AG08395 (cell line): ENCODE data around the gene AIM2.
A peak's percentile ranks its signal among the peaks of the same experiment; 100 is the strongest.
"Not testable (repeated sequence)": the region's sequence is repeated elsewhere in the genome, so short reads cannot be mapped to it uniquely, and the experiment has no call there.

Experiments used
- DNase-seq: peaks from one replicate; pipeline ENCODE4 v3.0.0; 2012; ENCODE audit warnings: mixed read lengths, low spot score

Gene AIM2

GRCh38 chr1:159076438-159077119 is at the start of gene AIM2:
AIM2 (minus strand) TSS chr1:159076766; CDS start chr1:159073499, 3,267 bp downstream.
- DNase-seq, result peak; percentile 58

GRCh38 chr1:159123587-159123986 is 47.0 kb upstream of the AIM2 start:
- no peak for DNase-seq

- peak; percentile 51 for DNase-seq
These were observed 45.5 kb upstream of the AIM2 start for GRCh38 chr1:159122005-159122621.

- DNase-seq, result no peak
These were observed 45.0 kb upstream of the AIM2 start for GRCh38 chr1:159121526-159121925.

- no peak for DNase-seq
These were observed 43.8 kb upstream of the AIM2 start for GRCh38 chr1:159120317-159120716.

- DNase-seq, result no peak
These were observed 37.2 kb upstream of the AIM2 start for GRCh38 chr1:159113596-159114433.

GRCh38 chr1:159103021-159103420 is 26.5 kb upstream of the AIM2 start:
- DNase-seq, result not testable (repeated sequence)

- DNase-seq, result no peak
These were observed 24.0 kb upstream of the AIM2 start for GRCh38 chr1:159100589-159100988.

- DNase-seq, result no peak
These were observed 22.0 kb upstream of the AIM2 start for GRCh38 chr1:159098596-159098995.

- peak; percentile 56 for DNase-seq
These were observed 15.6 kb upstream of the AIM2 start for GRCh38 chr1:159092036-159092760.

GRCh38 chr1:159091607-159092031 is 15.1 kb upstream of the AIM2 start:
- no peak for DNase-seq

GRCh38 chr1:159091180-159091560 is 14.6 kb upstream of the AIM2 start:
- no peak for DNase-seq

- peak; percentile 19 for DNase-seq
These were observed 14.0 kb upstream of the AIM2 start for GRCh38 chr1:159090286-159091179.

- DNase-seq, result no peak
These were observed 12.7 kb upstream of the AIM2 start for GRCh38 chr1:159089184-159089791.

- DNase-seq, result no peak
These were observed 12.1 kb upstream of the AIM2 start for GRCh38 chr1:159088546-159089183.

GRCh38 chr1:159088050-159088449 is 11.5 kb upstream of the AIM2 start:
- DNase-seq, result peak; percentile 76

- no peak for DNase-seq
These were observed 8.3 kb upstream of the AIM2 start for GRCh38 chr1:159084867-159085266.

- DNase-seq, result no peak
These were observed 7.6 kb upstream of the AIM2 start for GRCh38 chr1:159084152-159084551.

GRCh38 chr1:159083013-159083412 is 6.4 kb upstream of the AIM2 start:
- DNase-seq, result no peak

GRCh38 chr1:159081626-159082025 is 5.1 kb upstream of the AIM2 start:
- no peak for DNase-seq
